Stimulated activated CD8-positive, alpha-beta memory T cell treated with anti-CD3 and anti-CD28 coated beads, Interleukin-4, amount 100 ng/mL, for 1 hour (primary cell): Measurements from ENCODE around the gene RASSF1.
"Not testable (repeated sequence)": the region's sequence is repeated elsewhere in the genome, so short reads cannot be mapped to it uniquely, and the experiment has no call there.

Experiments
- DNase-seq, 2 donors: peaks; one replicate each; pipeline ENCODE4 v3.0.0-alpha.2; 2020; ENCODE audit warnings: low read depth in 2 of 2, low spot score in 1 of 2

The RASSF1 gene

DNA sequence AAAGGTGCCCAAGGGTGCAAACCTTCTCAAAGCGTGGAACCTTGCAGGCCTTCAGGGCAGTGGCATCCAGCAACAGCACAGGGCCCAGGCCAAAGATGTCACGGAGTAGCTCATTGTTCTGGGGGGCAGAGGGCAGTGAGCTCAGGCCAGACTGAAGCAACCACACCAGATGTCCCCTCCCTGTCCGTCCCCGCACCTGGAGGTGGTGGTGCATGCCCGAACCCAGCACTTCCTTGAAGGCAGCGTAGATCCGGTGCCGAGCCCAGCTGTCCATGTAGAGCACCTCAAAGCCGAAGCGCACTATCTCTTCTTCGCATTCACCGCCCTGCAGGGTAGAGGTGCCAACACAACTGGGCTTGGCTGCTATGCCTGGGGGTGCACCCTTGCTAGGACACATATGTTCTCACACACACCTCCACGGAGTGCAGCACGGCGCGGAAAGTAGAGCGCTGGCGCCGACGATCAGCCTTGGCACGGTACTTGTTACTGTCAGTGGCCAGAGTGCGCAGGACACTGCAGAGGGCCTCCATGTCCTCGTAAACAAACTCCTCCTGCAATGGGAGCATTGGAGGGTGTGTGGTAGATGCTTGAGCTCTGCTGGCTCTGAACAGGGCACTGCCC, 52.1 kb downstream of the RASSF1 start:
- DNase-seq, result no peak

DNA sequence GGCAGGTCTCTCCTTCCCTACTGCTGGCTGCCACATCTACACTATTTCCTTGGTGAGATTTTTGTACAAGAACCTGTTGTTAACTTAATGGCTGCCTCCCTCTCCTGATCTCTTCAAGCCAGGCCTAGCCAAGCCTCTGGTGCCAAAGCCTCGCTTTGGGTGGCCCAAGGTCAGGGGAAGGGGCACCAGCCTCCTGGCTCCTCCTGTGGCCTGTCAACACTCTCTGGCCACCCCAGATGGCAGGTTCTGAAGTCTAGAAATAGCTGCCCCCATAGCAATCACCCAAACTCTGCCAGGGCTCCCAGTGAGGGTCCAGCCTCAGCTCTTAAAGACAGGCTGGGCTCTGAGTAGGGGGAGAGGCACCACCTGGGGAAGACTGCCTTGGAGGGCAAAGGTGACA, 53.4 kb downstream of the RASSF1 start:
- DNase-seq, result no peak

DNA sequence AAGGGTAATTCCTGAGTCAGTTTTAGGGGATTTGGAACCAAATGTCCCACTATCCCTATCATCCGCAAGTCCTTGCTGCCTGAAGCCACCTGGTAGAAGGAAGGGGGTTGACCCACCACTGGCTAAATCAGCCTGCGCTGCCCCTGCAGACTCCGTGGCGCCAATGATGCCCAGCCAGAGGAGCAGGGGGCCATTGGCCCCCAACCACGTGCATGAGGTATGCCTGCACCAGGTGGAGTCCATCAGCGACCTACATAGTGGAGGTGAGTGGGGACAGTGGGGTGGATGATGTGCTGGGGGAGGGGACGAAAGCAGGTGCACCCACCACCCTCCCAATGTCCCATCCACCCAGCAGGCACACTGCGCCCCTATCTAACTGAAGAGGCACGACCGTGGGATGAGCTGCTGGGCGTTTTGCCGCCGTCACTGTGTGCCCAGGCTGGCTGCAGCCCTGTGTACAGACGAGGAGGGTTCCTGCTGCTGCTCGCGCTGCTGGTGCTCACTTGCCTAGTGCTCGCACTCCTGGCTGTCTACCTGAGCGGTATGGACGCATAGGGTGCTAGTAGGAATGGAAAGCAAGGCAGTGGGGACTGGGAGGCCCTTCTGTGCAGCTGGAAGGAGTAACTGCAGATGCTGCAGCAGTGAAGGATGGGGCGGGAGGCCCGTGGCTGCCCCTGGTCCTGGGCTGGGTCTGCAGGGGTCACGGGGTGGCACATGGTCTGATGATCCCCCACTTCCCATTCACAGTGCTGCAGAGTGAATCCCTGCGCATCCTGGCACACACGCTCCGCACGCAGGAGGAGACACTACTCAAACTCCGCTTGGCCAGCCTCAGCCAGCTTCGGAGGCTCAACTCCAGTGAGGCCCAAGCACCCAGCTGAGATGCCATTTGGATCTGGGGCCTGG, 54.1 kb downstream of the RASSF1 start:
- DNase-seq, result no peak

DNA sequence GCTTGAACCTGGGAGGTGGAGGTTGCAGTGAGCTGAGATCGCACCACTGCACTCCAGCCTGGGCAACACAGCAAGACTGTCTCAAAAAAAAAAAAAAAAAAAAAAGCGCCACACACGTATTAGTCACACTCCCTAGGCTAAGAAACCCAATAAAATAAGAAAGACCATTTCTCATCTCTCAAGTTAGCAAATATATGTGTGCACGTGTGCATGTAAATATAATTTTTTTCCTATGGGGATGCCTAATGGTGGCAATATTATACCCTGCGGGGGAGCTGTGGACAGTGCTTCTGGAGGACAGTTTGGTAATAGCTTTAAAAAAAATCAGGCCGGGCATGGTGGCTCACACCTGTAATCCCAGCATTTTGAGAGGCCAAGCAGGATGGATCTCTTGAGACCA, 56.5 kb downstream of the RASSF1 start:
- not testable (repeated sequence) for DNase-seq
